Liver (tissue), 2 donors: Measurements from ENCODE around the gene TTC28.

Experiments
- CTCF ChIP-seq: fragments of 150-350 bp; IDR thresholded peaks from 2 replicates; pipeline ENCODE4 v1.5.1; 2017; ENCODE audit warnings: improper control_type of control experiment, low read depth, low read length; ENCODE audit not compliant: missing input control
- YY1 ChIP-seq: IDR thresholded peaks from 2 replicates; pipeline ENCODE4 v1.6.1; 2016; ENCODE audit warnings: antibody characterized with exemption, mild to moderate bottlenecking
- donor health status: healthy.

GRCh38 chr22:28053896-28054818, 625.5 kb downstream of the TTC28 start:
- TF ChIP-seq CTCF: no peak
- no peak for TF ChIP-seq YY1
